VCaP (cell line): Measurements from ENCODE around the gene SDHC.
"Not testable (repeated sequence)": the region's sequence is repeated elsewhere in the genome, so short reads cannot be mapped to it uniquely, and the experiment has no call there.

Source experiments
- H3K27ac ChIP-seq: fragments of 450-650 bp; 2 replicates; pipeline ENCODE4 v1.5.1; 2017
- TF ChIP-seq, protein P1 (sequence below): fragments of 450-650 bp; conservative IDR thresholded peaks from 2 replicates; pipeline ENCODE4 v1.5.1; 2017; ENCODE audit warnings: mild to moderate bottlenecking, moderate library complexity

Gene SDHC

DNA sequence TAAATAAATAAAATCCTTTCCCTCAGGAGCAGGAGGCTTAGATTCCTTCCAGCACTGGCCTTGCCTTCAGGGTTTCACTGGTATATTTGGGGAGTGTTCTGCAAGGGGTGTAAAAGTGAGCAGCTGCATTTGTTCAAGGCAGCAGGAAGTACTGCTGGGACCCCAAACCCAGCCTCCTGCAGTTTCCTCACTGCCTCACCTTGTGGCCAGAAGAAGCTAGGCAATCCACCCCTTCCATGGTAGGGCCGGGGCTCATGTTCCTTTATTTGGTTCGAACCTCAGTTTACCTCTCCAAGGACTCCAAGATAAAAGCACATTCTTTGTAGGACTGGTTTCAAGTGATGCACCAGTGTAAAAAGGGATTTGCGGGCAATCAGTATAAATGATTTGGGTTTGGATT lies 74.5 kb downstream of the SDHC start:
- TF ChIP-seq, protein P1, sequence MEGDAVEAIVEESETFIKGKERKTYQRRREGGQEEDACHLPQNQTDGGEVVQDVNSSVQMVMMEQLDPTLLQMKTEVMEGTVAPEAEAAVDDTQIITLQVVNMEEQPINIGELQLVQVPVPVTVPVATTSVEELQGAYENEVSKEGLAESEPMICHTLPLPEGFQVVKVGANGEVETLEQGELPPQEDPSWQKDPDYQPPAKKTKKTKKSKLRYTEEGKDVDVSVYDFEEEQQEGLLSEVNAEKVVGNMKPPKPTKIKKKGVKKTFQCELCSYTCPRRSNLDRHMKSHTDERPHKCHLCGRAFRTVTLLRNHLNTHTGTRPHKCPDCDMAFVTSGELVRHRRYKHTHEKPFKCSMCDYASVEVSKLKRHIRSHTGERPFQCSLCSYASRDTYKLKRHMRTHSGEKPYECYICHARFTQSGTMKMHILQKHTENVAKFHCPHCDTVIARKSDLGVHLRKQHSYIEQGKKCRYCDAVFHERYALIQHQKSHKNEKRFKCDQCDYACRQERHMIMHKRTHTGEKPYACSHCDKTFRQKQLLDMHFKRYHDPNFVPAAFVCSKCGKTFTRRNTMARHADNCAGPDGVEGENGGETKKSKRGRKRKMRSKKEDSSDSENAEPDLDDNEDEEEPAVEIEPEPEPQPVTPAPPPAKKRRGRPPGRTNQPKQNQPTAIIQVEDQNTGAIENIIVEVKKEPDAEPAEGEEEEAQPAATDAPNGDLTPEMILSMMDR = no peak
- no peak overlapping the region for H3K27ac ChIP-seq

DNA sequence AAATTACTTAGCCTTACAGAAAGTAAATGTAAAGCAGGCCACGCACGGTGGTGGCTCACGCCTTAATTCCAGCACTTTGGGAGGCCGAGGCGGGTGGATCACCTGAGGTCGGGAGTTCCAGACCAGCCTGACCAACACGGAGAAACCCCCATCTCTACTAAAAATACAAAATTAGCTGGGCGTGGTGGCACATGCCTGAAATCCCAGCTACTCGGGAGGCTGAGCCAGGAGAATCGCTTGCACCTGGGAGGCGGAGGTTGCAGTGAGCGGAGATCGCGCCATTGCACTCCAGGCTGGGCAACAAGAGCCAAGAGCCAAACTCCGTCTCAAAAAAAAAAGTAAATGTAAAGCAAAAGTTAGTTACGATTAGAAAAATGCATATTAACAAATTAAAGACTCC lies 75.0 kb downstream of the SDHC start:
- peak overlapping the region; percentile 68 for H3K27ac ChIP-seq

GRCh38 chr1:161389691-161390558 lies 75.7 kb downstream of the SDHC start:
- peak overlapping the region; percentile 68 for H3K27ac ChIP-seq
- TF ChIP-seq, protein P1 = no peak

- TF ChIP-seq, protein P1 = no peak
- peak overlapping the region; percentile 68 for H3K27ac ChIP-seq
These were observed 76.3 kb downstream of the SDHC start for GRCh38 chr1:161390559-161390858.

DNA sequence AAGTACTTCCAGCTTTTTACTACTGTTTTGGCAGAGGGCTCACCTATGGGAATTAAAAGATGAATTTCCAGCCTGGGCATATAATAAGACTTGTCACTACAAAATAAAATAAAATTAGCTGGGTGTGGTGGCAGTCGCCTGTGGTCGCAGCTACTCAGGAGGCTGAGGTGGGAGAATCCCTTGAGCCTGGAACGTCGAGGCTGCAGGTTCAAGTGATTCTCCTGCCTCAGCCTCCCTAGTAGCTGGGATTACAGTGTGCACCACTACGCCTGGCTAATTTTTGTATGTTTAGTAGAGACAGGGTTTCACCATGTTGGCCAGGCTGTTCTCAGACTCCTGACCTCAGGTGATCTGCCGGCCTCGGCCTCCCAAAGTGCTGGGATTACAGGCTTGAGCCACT lies 77.0 kb downstream of the SDHC start:
- peak overlapping the region; percentile 68 for H3K27ac ChIP-seq

- no peak overlapping the region for H3K27ac ChIP-seq
- TF ChIP-seq, protein P1 = no peak
These were observed 77.4 kb downstream of the SDHC start for GRCh38 chr1:161391611-161392010.

GRCh38 chr1:161393151-161393550 lies 79.0 kb downstream of the SDHC start:
- TF ChIP-seq, protein P1 = no peak
- H3K27ac ChIP-seq = no peak overlapping the region

GRCh38 chr1:161397038-161397437 lies 82.9 kb downstream of the SDHC start:
- H3K27ac ChIP-seq = not testable (repeated sequence)

DNA sequence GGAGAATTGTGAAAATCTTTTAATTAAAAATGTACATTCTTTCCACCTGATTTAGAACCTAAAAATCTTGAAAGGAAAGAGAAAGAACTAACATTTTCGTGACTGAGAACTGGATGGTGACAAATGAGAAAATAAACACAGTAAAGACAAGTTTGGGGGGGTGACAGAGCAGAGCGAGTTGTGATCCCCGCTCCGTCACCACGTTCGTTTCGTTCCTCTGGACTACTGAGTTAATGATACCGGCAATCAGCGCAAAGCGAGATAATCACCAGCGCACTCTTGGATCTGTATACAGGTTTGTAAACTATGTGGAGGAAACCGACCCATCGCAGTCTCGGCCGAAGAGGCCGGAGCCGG lies 84.7 kb downstream of the SDHC start:
- H3K27ac ChIP-seq = peak overlapping the region; percentile 95

More for the DNA sequence above, 84.7 kb downstream of the SDHC start:
- TF ChIP-seq, protein P1 = no peak
